SK-N-SH treated with all-trans-retinoic acid at 6 μM for 48 hours (cell line): ENCODE data around the gene INCA1.

Experiments used
- ARNTL ChIP-seq: fragments of 450-650 bp; formaldehyde crosslinking; IDR thresholded peaks from 2 replicates; pipeline ENCODE4 v1.5.0; 2020; ENCODE audit warnings: low read depth, mild to moderate bottlenecking, moderate library complexity, borderline replicate concordance
- CREB5 ChIP-seq: fragments of 250-450 bp; sonication (Bioruptor Pico); IDR thresholded peaks from 2 replicates; pipeline ENCODE4 v1.5.1; 2020; ENCODE audit warnings: low read depth, mild to moderate bottlenecking, moderate library complexity
- CSRNP3 ChIP-seq: fragments of 250-450 bp; sonication (Bioruptor Pico); IDR thresholded peaks from 2 replicates; pipeline ENCODE4 v1.5.1; 2021; ENCODE audit warnings: mild to moderate bottlenecking, moderate library complexity
- PATZ1 ChIP-seq: fragments of 250-450 bp; sonication (Bioruptor Pico); IDR thresholded peaks from 2 replicates; pipeline ENCODE4 v1.8.0; 2020; ENCODE audit warnings: mild to moderate bottlenecking, moderate library complexity, borderline replicate concordance
- POU6F1 ChIP-seq: fragments of 250-450 bp; sonication (Bioruptor Pico); IDR thresholded peaks from 2 replicates; pipeline ENCODE4 v1.8.0; 2021; ENCODE audit warnings: low read depth, mild to moderate bottlenecking, moderate library complexity, borderline replicate concordance
- RARB ChIP-seq: fragments of 250-450 bp; sonication (Bioruptor Pico); IDR thresholded peaks from 2 replicates; pipeline ENCODE4 v1.8.0; 2021; ENCODE audit warnings: mild to moderate bottlenecking, moderate library complexity
- TOX ChIP-seq: fragments of 250-450 bp; sonication (Bioruptor Pico); IDR thresholded peaks from 2 replicates; pipeline ENCODE4 v1.8.0; 2021; ENCODE audit warnings: mild to moderate bottlenecking, moderate library complexity, borderline replicate concordance
- ZC3H10 ChIP-seq: fragments of 250-450 bp; sonication (Bioruptor Pico); IDR thresholded peaks from 2 replicates; pipeline ENCODE4 v1.5.1; 2021; ENCODE audit warnings: mild to moderate bottlenecking, moderate library complexity
- ZFP3 ChIP-seq: fragments of 250-450 bp; sonication (Bioruptor Pico); IDR thresholded peaks from 2 replicates; pipeline ENCODE4 v1.5.0; 2020; ENCODE audit warnings: mild to moderate bottlenecking, moderate library complexity
- ZFP30 ChIP-seq: fragments of 450-650 bp; formaldehyde crosslinking; IDR thresholded peaks from 2 replicates; pipeline ENCODE4 v1.5.0; 2022; ENCODE audit warnings: mild to moderate bottlenecking, moderate library complexity
- ZNF70 ChIP-seq: fragments of 450-650 bp; formaldehyde crosslinking; IDR thresholded peaks from 2 replicates; pipeline ENCODE4 v1.5.0; 2020; ENCODE audit warnings: mild to moderate bottlenecking, moderate library complexity

- TF ChIP-seq PATZ1 (CRISPR knock-in tag) (no peak), ZFP3 (CRISPR knock-in tag) (no peak), ARNTL (no peak), ZFP30 (no peak), TOX (no peak), ZC3H10 (CRISPR knock-in tag) (no peak), CREB5 (CRISPR knock-in tag) (no peak), POU6F1 (CRISPR knock-in tag) (no peak), RARB (CRISPR knock-in tag) (no peak), ZNF70 (CRISPR knock-in tag) (no peak), CSRNP3 (CRISPR knock-in tag) (no peak)
These were observed 31.9 kb downstream of the INCA1 start for GRCh38 chr17:4965311-4965986.
